SK-N-SH (cell line): ENCODE results near the gene TBPL1.

Experiments
- CHD2 ChIP-seq: fragments of 150-350 bp; IDR thresholded peaks from 2 replicates; pipeline ENCODE4 v1.6.1; 2018; ENCODE audit warnings: low read length; ENCODE audit not compliant: partially characterized antibody
- ELF1 ChIP-seq: IDR thresholded peaks from 2 replicates; pipeline ENCODE4 v1.4.0; 2012
- EP300 ChIP-seq, 2 experiments: IDR thresholded peaks; 2 replicates each; pipeline versions ENCODE4 v1.4.0 to v1.6.1; 2012; ENCODE audit warnings: borderline replicate concordance in 1 of 2, low read depth in 1 of 2, low read length in 1 of 2
- EZH2phosphoT487 ChIP-seq: fragments of 200-600 bp; sonication (generic); IDR thresholded peaks from 2 replicates; pipeline ENCODE4 v1.6.1; 2017; ENCODE audit warnings: low read depth, mixed run types, mild to moderate bottlenecking, antibody characterized with exemption, moderate library complexity, borderline replicate concordance
- JUND ChIP-seq: IDR thresholded peaks from 2 replicates; pipeline ENCODE4 v1.4.0; 2012
- POLR2AphosphoS5 ChIP-seq: IDR thresholded peaks from 2 replicates; pipeline ENCODE4 v1.6.1; 2012; ENCODE audit warnings: low read depth, low read length
- RXRA ChIP-seq: IDR thresholded peaks from 2 replicates; pipeline ENCODE4 v1.4.0; 2012; ENCODE audit warnings: low read depth, mild to moderate bottlenecking, borderline replicate concordance
- SMC3 ChIP-seq: IDR thresholded peaks from 2 replicates; pipeline ENCODE4 v1.6.1; 2012; ENCODE audit warnings: low read depth, low read length, improper control_type of control experiment
- TAF1 ChIP-seq: IDR thresholded peaks from 2 replicates; pipeline ENCODE4 v1.6.1; 2012; ENCODE audit warnings: low read depth, mild to moderate bottlenecking, low read length, moderate library complexity, borderline replicate concordance
- TF ChIP-seq, protein P1 (sequence below): fragments of 200-600 bp; sonication (generic); IDR thresholded peaks from 2 replicates; pipeline ENCODE4 v1.6.1; 2017; ENCODE audit warnings: antibody characterized with exemption, mild to moderate bottlenecking, moderate library complexity
- TF ChIP-seq, protein P2 (sequence below): fragments of 150-350 bp; IDR thresholded peaks from 2 replicates; pipeline ENCODE4 v1.6.1; 2017; ENCODE audit warnings: antibody characterized with exemption, low read length, low read depth, borderline replicate concordance
- TF ChIP-seq, protein P3 (sequence below): IDR thresholded peaks from 2 replicates; pipeline ENCODE4 v1.4.0; 2012; ENCODE audit warnings: low read depth, borderline replicate concordance

DNA sequence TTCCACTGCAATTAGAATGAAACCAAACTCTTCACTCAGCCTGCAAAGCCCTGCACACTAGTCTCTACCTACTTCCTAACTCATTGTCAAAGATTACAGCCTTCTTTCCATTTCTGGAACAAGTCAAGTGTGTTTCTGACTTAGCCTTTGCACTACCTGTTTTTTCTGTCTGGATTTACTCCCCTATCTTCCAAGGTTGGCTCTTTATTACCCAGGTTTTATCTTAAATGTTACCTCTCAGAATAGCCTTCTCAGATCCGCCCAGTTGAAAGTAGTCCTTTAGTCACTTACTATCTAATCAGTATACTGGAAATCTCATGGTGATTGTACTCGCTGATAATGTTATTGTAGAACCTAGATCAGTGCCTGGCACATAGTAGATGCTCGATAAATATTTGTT lies 42.7 kb downstream of the TBPL1 start:
- TF ChIP-seq, protein P1, sequence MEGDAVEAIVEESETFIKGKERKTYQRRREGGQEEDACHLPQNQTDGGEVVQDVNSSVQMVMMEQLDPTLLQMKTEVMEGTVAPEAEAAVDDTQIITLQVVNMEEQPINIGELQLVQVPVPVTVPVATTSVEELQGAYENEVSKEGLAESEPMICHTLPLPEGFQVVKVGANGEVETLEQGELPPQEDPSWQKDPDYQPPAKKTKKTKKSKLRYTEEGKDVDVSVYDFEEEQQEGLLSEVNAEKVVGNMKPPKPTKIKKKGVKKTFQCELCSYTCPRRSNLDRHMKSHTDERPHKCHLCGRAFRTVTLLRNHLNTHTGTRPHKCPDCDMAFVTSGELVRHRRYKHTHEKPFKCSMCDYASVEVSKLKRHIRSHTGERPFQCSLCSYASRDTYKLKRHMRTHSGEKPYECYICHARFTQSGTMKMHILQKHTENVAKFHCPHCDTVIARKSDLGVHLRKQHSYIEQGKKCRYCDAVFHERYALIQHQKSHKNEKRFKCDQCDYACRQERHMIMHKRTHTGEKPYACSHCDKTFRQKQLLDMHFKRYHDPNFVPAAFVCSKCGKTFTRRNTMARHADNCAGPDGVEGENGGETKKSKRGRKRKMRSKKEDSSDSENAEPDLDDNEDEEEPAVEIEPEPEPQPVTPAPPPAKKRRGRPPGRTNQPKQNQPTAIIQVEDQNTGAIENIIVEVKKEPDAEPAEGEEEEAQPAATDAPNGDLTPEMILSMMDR = no peak
- no peak for TF ChIP-seq RXRA
- TF ChIP-seq CHD2 = no peak
- no peak for TF ChIP-seq JUND
- TF ChIP-seq, protein P2, sequence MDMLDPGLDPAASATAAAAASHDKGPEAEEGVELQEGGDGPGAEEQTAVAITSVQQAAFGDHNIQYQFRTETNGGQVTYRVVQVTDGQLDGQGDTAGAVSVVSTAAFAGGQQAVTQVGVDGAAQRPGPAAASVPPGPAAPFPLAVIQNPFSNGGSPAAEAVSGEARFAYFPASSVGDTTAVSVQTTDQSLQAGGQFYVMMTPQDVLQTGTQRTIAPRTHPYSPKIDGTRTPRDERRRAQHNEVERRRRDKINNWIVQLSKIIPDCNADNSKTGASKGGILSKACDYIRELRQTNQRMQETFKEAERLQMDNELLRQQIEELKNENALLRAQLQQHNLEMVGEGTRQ = no peak
- no peak for TF ChIP-seq POLR2AphosphoS5
- no peak for TF ChIP-seq TAF1
- no peak for TF ChIP-seq EZH2phosphoT487
- no peak for TF ChIP-seq SMC3
- no peak for TF ChIP-seq EP300 (IDR thresholded peaks at IDR 0.05; ENCODE audit: borderline replicate concordance in 1 of 2, low read depth in 1 of 2, low read length in 1 of 2)
- TF ChIP-seq ELF1 = no peak
- TF ChIP-seq, protein P3, sequence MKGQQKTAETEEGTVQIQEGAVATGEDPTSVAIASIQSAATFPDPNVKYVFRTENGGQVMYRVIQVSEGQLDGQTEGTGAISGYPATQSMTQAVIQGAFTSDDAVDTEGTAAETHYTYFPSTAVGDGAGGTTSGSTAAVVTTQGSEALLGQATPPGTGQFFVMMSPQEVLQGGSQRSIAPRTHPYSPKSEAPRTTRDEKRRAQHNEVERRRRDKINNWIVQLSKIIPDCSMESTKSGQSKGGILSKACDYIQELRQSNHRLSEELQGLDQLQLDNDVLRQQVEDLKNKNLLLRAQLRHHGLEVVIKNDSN = no peak
